Bronchial epithelial cell (primary cell): Measurements from ENCODE around the gene HEATR3. TPM values are rescaled to one million over a fixed set of nuclear protein-coding genes. Genes with fewer than 3 reads are reported as not detected.
A peak's percentile ranks its signal among the peaks of the same experiment; 100 is the strongest.

Source experiments
- DNase-seq: peaks from one replicate; pipeline ENCODE4 v3.0.0-alpha.2; 2010; ENCODE audit warnings: low read depth
- FAIRE-seq: peaks from 2 replicates; lab custom pipeline; 2011; peaks lifted over from hg19 to GRCh38; lab: Jason Lieb, UNC
- H3K27me3 ChIP-seq: 2 replicates; pipeline ENCODE4 v1.5.1; 2011; ENCODE audit warnings: low read length; ENCODE audit not compliant: control insufficient read depth, insufficient read depth
- H3K36me3 ChIP-seq: 2 replicates; pipeline ENCODE4 v1.5.1; 2011; ENCODE audit warnings: low read length; ENCODE audit not compliant: control insufficient read depth, insufficient read depth
- H3K4me3 ChIP-seq: 2 replicates; pipeline ENCODE4 v1.5.1; 2011; ENCODE audit warnings: mild to moderate bottlenecking, low read depth, low read length, control low read depth
- total RNA-seq: library from RNA; depleted of rRNA; stranded (reverse); fragments of >200 nt; gene quantifications from 2 replicates; pipeline ENCODE4 v1.2.1, GENCODE V29; 2014
- TF ChIP-seq, protein P1 (sequence below): IDR thresholded peaks from 2 replicates; pipeline ENCODE4 v1.5.1; 2011; ENCODE audit warnings: mild to moderate bottlenecking, moderate library complexity, low read length, control low read depth, inconsistent platforms; ENCODE audit not compliant: insufficient read depth, severe bottlenecking

The HEATR3 gene
- total RNA-seq, 1 donor from 2014 or later = 16.1 TPM

DNA sequence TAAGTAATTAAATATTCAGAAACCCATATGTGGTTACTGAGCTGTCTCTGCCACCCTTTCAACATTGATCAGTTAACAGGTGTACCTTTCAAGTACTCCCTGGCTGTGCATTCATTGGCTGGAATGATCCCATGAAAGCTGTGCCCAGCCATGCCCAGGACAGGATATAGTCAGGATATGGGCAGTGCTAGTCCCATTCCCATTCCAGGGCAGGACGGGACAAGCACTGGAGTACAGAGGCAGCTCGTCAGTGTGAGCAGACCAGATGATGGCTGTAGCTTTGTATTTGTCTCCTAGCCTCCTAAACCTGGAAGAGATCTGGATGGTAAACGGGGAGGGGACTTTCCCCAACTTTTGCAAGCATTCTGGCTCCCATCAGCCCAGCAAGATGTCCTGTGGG, 22.5 kb downstream of the HEATR3 start:
- H3K4me3 ChIP-seq = no peak overlapping the region
- DNase-seq (peak; percentile 78), FAIRE-seq (peak; percentile 81)
- H3K27me3 ChIP-seq = no peaks in the 10 kb centered on the region
- TF ChIP-seq, protein P1, sequence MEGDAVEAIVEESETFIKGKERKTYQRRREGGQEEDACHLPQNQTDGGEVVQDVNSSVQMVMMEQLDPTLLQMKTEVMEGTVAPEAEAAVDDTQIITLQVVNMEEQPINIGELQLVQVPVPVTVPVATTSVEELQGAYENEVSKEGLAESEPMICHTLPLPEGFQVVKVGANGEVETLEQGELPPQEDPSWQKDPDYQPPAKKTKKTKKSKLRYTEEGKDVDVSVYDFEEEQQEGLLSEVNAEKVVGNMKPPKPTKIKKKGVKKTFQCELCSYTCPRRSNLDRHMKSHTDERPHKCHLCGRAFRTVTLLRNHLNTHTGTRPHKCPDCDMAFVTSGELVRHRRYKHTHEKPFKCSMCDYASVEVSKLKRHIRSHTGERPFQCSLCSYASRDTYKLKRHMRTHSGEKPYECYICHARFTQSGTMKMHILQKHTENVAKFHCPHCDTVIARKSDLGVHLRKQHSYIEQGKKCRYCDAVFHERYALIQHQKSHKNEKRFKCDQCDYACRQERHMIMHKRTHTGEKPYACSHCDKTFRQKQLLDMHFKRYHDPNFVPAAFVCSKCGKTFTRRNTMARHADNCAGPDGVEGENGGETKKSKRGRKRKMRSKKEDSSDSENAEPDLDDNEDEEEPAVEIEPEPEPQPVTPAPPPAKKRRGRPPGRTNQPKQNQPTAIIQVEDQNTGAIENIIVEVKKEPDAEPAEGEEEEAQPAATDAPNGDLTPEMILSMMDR = no peak
- peaks cover 3% of the 10 kb centered on the region for H3K36me3 ChIP-seq

DNA sequence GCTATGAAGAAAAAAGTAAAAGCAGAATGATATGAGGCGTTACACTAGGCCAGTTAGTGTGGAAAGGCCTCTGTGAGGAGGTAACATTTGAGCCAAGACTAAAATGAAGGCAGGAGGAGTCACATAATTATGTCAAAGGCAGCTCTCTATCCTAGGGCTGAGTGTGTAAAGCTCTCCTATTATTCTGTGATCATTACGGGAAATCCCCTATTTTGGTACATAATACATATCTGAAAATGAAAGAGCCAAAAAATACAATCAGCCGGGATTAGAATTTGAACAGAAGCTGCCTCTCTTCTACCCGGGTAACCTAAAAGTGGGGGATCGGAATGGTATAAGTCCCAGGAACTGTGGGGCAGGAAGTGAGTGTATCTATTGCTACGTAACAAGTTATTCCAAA, 27.1 kb downstream of the HEATR3 start:
- Histone ChIP-seq H3K27me3 (no peaks in the 10 kb centered on the region), H3K36me3 (no peaks in the 10 kb centered on the region), H3K4me3 (no peak overlapping the region)
- TF ChIP-seq, protein P1 = no peak
- FAIRE-seq = no peak
- no peak for DNase-seq

DNA sequence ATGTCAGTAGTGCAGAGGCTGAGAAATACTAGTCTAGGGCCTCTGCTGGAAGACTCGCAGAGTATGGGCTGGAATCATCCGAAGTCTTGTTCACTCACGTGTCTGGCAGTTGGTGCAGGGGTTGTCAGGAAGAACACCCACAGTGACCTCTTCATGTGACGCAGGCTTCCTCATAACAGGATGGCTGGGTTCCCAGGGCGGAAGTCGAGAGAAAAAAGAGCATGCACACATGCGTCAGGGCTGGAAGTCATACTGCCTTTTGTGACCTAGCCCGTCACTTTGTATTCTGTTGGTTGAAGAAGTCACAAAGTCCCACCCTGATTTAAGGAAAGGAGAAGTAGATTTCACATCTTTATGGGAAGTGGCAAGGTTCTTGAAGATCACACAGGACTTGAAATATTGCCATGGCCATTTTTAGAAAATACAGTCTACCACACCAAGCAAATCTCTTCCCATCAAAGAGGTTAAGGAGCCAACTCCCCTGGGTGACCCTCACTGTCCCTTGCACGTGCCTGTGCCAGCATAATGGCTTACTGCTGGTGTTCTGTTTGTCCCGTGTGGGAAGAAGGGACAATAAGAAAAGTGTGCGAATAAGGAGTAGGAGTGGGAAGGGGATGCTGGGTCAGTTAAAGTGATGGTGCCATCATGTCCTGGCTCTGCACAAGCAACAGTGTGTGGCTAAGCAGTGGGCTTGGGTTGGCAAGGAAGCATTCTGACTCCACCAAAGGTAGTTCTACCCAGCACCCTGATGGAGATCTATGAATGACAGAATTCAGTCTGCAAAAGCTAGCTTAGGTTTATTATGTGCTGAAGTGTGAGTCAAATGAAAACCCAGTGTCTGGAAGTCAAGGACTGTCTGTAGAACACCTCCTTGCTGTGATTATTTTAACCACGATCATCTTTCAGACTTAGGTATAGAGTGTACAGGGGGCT, 28.1 kb downstream of the HEATR3 start:
- FAIRE-seq (no peak), DNase-seq (no peak)
- Histone ChIP-seq H3K27me3 (no peaks in the 10 kb centered on the region), H3K36me3 (no peaks in the 10 kb centered on the region), H3K4me3 (no peak overlapping the region)
- TF ChIP-seq, protein P1 = no peak

DNA sequence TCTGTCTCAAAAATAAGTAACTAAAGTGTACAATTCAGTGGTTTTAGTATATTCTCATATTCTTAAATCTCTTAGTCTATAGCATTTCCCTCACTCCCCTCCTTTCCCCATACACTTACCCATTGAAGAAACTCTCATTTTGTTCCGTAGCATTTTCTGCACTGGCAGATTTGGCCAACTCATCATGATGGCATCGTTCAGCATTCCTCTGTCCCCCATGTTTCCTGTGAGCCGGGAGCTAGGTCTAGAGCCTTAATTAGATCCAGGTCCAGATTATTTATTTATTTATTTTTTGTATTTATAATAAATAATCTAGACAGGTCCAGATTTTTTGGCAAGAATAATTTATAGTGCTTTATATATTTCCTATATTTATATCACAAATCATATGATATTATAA, 31.0 kb downstream of the HEATR3 start:
- TF ChIP-seq, protein P1 = no peak
- no peak overlapping the region for H3K4me3 ChIP-seq
- no peak for FAIRE-seq
- peak; percentile 2 for DNase-seq
- H3K36me3 ChIP-seq = no peaks in the 10 kb centered on the region
- H3K27me3 ChIP-seq = no peaks in the 10 kb centered on the region

DNA sequence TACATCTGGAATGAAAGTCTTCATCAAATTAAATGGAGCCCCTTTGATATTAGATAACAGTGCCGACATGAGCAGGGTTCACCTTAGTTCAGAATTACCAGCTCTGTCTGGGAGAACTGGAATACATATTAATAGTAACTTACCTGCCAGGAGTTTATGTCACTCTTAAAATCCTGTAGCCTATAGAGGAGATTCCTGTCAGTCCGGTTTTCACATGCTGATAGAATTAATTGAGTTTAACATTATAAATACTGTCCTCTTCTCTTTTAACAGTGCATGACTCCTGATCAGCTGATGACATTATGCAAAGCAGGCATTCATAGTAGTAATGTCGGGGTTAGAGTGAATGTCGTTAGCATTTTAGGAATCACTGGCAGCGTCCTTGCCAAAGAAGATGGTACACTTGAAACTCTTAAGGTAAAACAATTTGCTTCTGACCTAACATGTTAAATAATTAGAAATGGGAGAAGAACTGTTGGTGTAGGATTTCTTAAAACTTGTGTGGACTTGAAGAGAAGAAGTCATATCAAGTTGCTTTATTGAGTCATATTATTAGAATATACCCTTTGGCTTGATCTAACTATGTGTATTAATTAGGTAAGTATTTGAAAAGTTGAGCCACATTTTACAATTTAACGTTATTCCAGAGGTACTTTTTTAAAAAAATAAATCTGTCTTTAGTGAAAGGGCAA, 34.3 kb downstream of the HEATR3 start:
- DNase-seq (peak; percentile 92), FAIRE-seq (no peak)
- Histone ChIP-seq H3K36me3 (peaks cover 3% of the 10 kb centered on the region), H3K27me3 (no peaks in the 10 kb centered on the region), H3K4me3 (no peak overlapping the region)
- TF ChIP-seq, protein P1 = no peak
